HepG2 (cell line): ENCODE data around the gene CUL1. TPM values are rescaled to one million over a fixed set of nuclear protein-coding genes. Genes with fewer than 3 reads are reported as not detected.

ENCODE experiments used
- ATAC-seq: fragments of 200-7000 bp; cut with Tn5 transposase; 3 replicates; pipeline ENCODE4 v1.9.1; 2020; ENCODE audit warnings: mild to moderate bottlenecking, moderate library complexity
- BruUV-seq: library from RNA; stranded (reverse); fragments of 400-500 nt; replicated peaks from 2 replicates; lab custom pipeline; 2021; lab: Mats Ljungman, UMichigan
- CTCF ChIA-PET: fragments of 300-600 bp; formaldehyde crosslinking; extraction: SDS; loops from one replicate; lab custom pipeline; 2021; ENCODE audit warnings: low total read pairs, inconsistent platforms, low intra/inter-chr PET ratio; lab: Yijun Ruan, JAX
- POLR2A ChIA-PET: fragments of 350-600 bp; sonication (Branson Sonifier 250); formaldehyde crosslinking; loops from one replicate; lab custom pipeline; 2020; ENCODE audit warnings: antibody characterized with exemption, inconsistent platforms; lab: Yijun Ruan, JAX
- DNase-seq: peaks from one replicate; pipeline ENCODE4 v3.0.0-alpha.2; 2015; ENCODE audit warnings: low spot score
- FAIRE-seq: peaks from 3 replicates; lab custom pipeline; 2011; peaks lifted over from hg19 to GRCh38; lab: Jason Lieb, UNC
- H2AFZ ChIP-seq: one replicate; pipeline ENCODE4 v1.6.1; 2011; ENCODE audit warnings: low read length, inconsistent platforms
- H3K27ac ChIP-seq: fragments of 300-600 bp; 3 replicates; pipeline ENCODE4 v1.8.0; 2011; ENCODE audit warnings: mixed run types, mild to moderate bottlenecking, mixed read lengths, low read length, inconsistent platforms; ENCODE audit not compliant: insufficient read depth; ENCODE audit errors: extremely low read length
- H3K27me3 ChIP-seq, 2 experiments: fragments of 200-600 bp in 1 of 2; 2 replicates in 1 of 2; 3 replicates in 1 of 2; pipeline versions ENCODE4 v1.6.0 to v1.8.0; 2011; ENCODE audit warnings: low read length in 2 of 2, mild to moderate bottlenecking in 2 of 2, moderate library complexity in 2 of 2, inconsistent platforms in 1 of 2; ENCODE audit not compliant: insufficient read depth in 2 of 2, control insufficient read depth in 1 of 2
- H3K36me3 ChIP-seq, 2 experiments: fragments of 200-600 bp in 1 of 2; replicated peaks in 1 of 2; 2 replicates in 1 of 2; 3 replicates in 1 of 2; pipeline versions ENCODE4 v1.5.1 to v1.8.0; 2011; ENCODE audit warnings: low read length in 2 of 2, inconsistent platforms in 1 of 2; ENCODE audit not compliant: insufficient read depth in 2 of 2, control insufficient read depth in 1 of 2
- H3K4me1 ChIP-seq: 2 replicates; pipeline ENCODE4 v1.5.1; 2012; ENCODE audit warnings: low read length, inconsistent platforms; ENCODE audit not compliant: insufficient read depth
- H3K4me2 ChIP-seq: 2 replicates; pipeline ENCODE4 v1.6.0; 2011; ENCODE audit warnings: low read depth, low read length, inconsistent platforms
- H3K4me3 ChIP-seq, 3 experiments: fragments of 200-600 bp in 1 of 3; sonication (generic), shearing (Covaris generic) in 1 of 3; replicated peaks in 1 of 3; 2 replicates each; pipeline ENCODE4 v1.5.1; 2011 to 2016; ENCODE audit warnings: low read length in 3 of 3, inconsistent platforms in 2 of 3, low read depth in 2 of 3, mild to moderate bottlenecking in 2 of 3, control low read depth in 1 of 3, mixed read lengths in 1 of 3; ENCODE audit not compliant: insufficient read depth in 1 of 3
- H3K79me2 ChIP-seq: one replicate; pipeline ENCODE4 v1.6.1; 2011; ENCODE audit warnings: low read length, inconsistent platforms; ENCODE audit not compliant: insufficient read depth
- H3K9ac ChIP-seq: 2 replicates; pipeline ENCODE4 v1.6.0; 2011; ENCODE audit warnings: mild to moderate bottlenecking, low read depth, low read length, inconsistent platforms; ENCODE audit not compliant: insufficient read depth
- H3K9me3 ChIP-seq: 2 replicates; pipeline ENCODE4 v1.5.1; 2012; ENCODE audit warnings: mild to moderate bottlenecking, low read length
- H4K20me1 ChIP-seq: 2 replicates; pipeline ENCODE4 v1.6.0; 2011; ENCODE audit warnings: inconsistent platforms, mild to moderate bottlenecking, low read length, moderate library complexity; ENCODE audit not compliant: insufficient read depth
- ARNT2 ChIP-seq: sonication (generic); formaldehyde crosslinking; IDR thresholded peaks from 2 replicates; pipeline ENCODE4 v1.8.0; 2022; ENCODE audit warnings: mild to moderate bottlenecking, low read depth, missing genetic modification reagents, moderate library complexity
- DMAP1 ChIP-seq: IDR thresholded peaks from 2 replicates; pipeline ENCODE4 v1.6.1; 2016
- ETV5 ChIP-seq: IDR thresholded peaks from 2 replicates; pipeline ENCODE4 v1.6.1; 2018; ENCODE audit warnings: missing biosample characterization, missing genetic modification reagents, inconsistent platforms, borderline replicate concordance
- FOXA3 ChIP-seq: IDR thresholded peaks from 2 replicates; pipeline ENCODE4 v1.6.1; 2016; ENCODE audit warnings: missing genetic modification reagents, missing compliant biosample characterization
- IRX3 ChIP-seq: sonication (generic); formaldehyde crosslinking; IDR thresholded peaks from 2 replicates; pipeline ENCODE4 v1.8.1; 2023; ENCODE audit warnings: mild to moderate bottlenecking, low read depth, missing genetic modification reagents, borderline replicate concordance
- KAT8 ChIP-seq: IDR thresholded peaks from 2 replicates; pipeline ENCODE4 v1.6.1; 2016; ENCODE audit warnings: missing genetic modification reagents, missing compliant biosample characterization
- NR2F6 ChIP-seq, 2 experiments: IDR thresholded peaks; 2 replicates each; pipeline ENCODE4 v1.6.1; 2016; ENCODE audit warnings: antibody characterized with exemption in 1 of 2, mild to moderate bottlenecking in 1 of 2
- SMAD9 ChIP-seq: sonication (generic); formaldehyde crosslinking; IDR thresholded peaks from 2 replicates; pipeline ENCODE4 v1.5.1; 2020; ENCODE audit warnings: mild to moderate bottlenecking, missing genetic modification reagents
- TCF12 ChIP-seq, 2 experiments: fragments of 450-650 bp in 1 of 2; sonication (generic) in 1 of 2; formaldehyde crosslinking in 1 of 2; IDR thresholded peaks; 2 replicates each; pipeline versions ENCODE4 v1.6.1 to v1.8.0; 2017 to 2022; ENCODE audit warnings: antibody characterized with exemption in 1 of 2, mild to moderate bottlenecking in 1 of 2, missing genetic modification reagents in 1 of 2, moderate library complexity in 1 of 2
- ZFX ChIP-seq: sonication (generic); formaldehyde crosslinking; IDR thresholded peaks from 2 replicates; pipeline ENCODE4 v1.4.0; 2020; ENCODE audit warnings: mild to moderate bottlenecking, low read depth, missing genetic modification reagents, moderate library complexity
- ZNF274 ChIP-seq: sonication (generic); formaldehyde crosslinking; IDR thresholded peaks from 2 replicates; pipeline ENCODE4 v1.5.1; 2020; ENCODE audit warnings: mild to moderate bottlenecking, missing genetic modification reagents
- ZNF280D ChIP-seq: sonication (generic); formaldehyde crosslinking; IDR thresholded peaks from 2 replicates; pipeline ENCODE4 v1.5.1; 2020; ENCODE audit warnings: mild to moderate bottlenecking, missing genetic modification reagents
- ZNF337 ChIP-seq: sonication (generic); formaldehyde crosslinking; IDR thresholded peaks from 2 replicates; pipeline ENCODE4 v1.5.1; 2020; ENCODE audit warnings: missing genetic modification reagents, low read depth, mild to moderate bottlenecking, borderline replicate concordance
- ZNF431 ChIP-seq: sonication (generic); formaldehyde crosslinking; IDR thresholded peaks from 2 replicates; pipeline ENCODE4 v1.9.0; 2022; ENCODE audit warnings: missing genetic modification reagents, low read depth, mild to moderate bottlenecking, borderline replicate concordance
- ZNF605 ChIP-seq: sonication (generic); formaldehyde crosslinking; IDR thresholded peaks from 2 replicates; pipeline ENCODE4 v1.8.0; 2022; ENCODE audit warnings: mild to moderate bottlenecking, missing genetic modification reagents
- WGBS: methylation state at CpG from one replicate; pipeline ENCODE4 v1.1.6; 2017; ENCODE audit warnings: low lambda C conversion rate; 5-methylcytosine and 5-hydroxymethylcytosine counted together
- in situ Hi-C: cut with HindIII; loops from 2 replicates; pipeline ENCODE4 v1.10.0; 2017; ENCODE audit warnings: low pct_unique_long_range_greater_than_20kb; ENCODE audit not compliant: extremely low pct_ligation_motif_present
- intact Hi-C: fragments of 100-400 bp; cut with micrococcal nuclease; formaldehyde crosslinking; loops from one replicate; pipeline ENCODE4 v1.10.0; 2022; ENCODE audit not compliant: unreplicated experiment
- polyA plus RNA-seq, 8 experiments: library from polyadenylated mRNA; depleted of rRNA in 3 of 8; stranded (reverse) in 7 of 8; unstranded in 1 of 8; fragments of >200 nt; fragmentation: Illumina TruSeq in 4 of 8; extraction: Trizol in 4 of 8; gene quantifications; 2 replicates each; pipeline versions ENCODE4 v1.2.1 to v1.2.3, GENCODE V29; 2011 to 2016; ENCODE audit warnings: low read depth in 4 of 8, missing spikeins in 1 of 8, mixed read lengths in 1 of 8; ENCODE audit not compliant: insufficient read depth in 1 of 8
- total RNA-seq, 5 experiments: library from RNA; depleted of rRNA; stranded (reverse); fragments of >200 nt; fragmentation: Illumina TruSeq; extraction: Trizol; gene quantifications; 2 replicates each; pipeline ENCODE4 v1.2.3, GENCODE V29; 2016; ENCODE audit warnings: low read depth in 1 of 5
- TF ChIP-seq, protein P1 (sequence below): sonication (generic); formaldehyde crosslinking; IDR thresholded peaks from 2 replicates; pipeline ENCODE4 v1.5.0; 2020; ENCODE audit warnings: mild to moderate bottlenecking, missing genetic modification reagents

The CUL1 gene
- total and polyA plus RNA-seq, 2 of the 13 experiments (the other 11 are each of a cell fraction or from before 2014, with no cell fraction given), result 30.1 to 45.9 TPM

GRCh38 chr7:148738737-148739535, 40.2 kb downstream of the CUL1 start (continued):
- TF ChIP-seq ARNT2 (CRISPR knock-in tag) (no peak), ZNF280D (CRISPR knock-in tag) (no peak)
- TF ChIP-seq, all 625 proteins: peak for 0

DNA sequence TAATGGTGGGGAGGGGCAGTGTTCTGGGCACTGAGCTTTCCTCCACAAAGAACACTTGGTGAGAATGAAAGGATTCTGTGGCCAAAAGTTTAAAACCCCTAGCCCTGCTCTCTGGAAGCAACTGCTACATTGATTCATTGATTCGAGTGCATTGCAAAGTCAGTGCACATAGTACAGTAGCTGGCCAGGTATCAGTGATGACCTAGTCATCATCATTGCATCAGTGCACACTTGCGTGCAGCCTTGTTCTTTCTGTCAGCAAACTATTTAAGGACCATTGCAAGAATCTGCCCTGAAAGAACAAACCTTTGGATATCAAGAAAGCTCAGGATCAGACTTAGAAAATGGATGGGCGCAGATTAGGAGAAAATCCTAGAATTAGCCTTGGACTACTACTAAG, 47.4 kb downstream of the CUL1 start:
- peaks cover 4% of the 10 kb centered on the region for H3K79me2 ChIP-seq
- H3K36me3 ChIP-seq, result peaks cover 0 to 14% of the 10 kb centered on the region in 2 experiments; a peak in 4 of 5 replicates
- DNase-seq (no peak), FAIRE-seq (no peak), ATAC-seq (no peak)
- no peaks in the 10 kb centered on the region for H3K4me1 ChIP-seq
- H3K4me3 ChIP-seq, result no peak overlapping the region
- no peak overlapping the region for H3K9ac ChIP-seq
- intact Hi-C loops (no loop called here), in situ Hi-C loops (loop anchor here (5.0 kb wide), 1 partner anchor 44 kb away; no protein-coding TSS in a partner anchor)
- WGBS, result 95% methylated on average over 3 of the region's 3 CpGs
- BruUV-seq, result no TSS peak
- H4K20me1 ChIP-seq, result no peaks in the 10 kb centered on the region
- H3K4me2 ChIP-seq, result no peak overlapping the region
- CTCF ChIA-PET, result no interaction called here
- no peaks in the 10 kb centered on the region for H3K9me3 ChIP-seq
- no peak overlapping the region for H2AFZ ChIP-seq
- no peak overlapping the region for H3K27ac ChIP-seq
- no peaks in the 10 kb centered on the region for H3K27me3 ChIP-seq
- POLR2A ChIA-PET, result no interaction called here
- TF ChIP-seq, protein P1, sequence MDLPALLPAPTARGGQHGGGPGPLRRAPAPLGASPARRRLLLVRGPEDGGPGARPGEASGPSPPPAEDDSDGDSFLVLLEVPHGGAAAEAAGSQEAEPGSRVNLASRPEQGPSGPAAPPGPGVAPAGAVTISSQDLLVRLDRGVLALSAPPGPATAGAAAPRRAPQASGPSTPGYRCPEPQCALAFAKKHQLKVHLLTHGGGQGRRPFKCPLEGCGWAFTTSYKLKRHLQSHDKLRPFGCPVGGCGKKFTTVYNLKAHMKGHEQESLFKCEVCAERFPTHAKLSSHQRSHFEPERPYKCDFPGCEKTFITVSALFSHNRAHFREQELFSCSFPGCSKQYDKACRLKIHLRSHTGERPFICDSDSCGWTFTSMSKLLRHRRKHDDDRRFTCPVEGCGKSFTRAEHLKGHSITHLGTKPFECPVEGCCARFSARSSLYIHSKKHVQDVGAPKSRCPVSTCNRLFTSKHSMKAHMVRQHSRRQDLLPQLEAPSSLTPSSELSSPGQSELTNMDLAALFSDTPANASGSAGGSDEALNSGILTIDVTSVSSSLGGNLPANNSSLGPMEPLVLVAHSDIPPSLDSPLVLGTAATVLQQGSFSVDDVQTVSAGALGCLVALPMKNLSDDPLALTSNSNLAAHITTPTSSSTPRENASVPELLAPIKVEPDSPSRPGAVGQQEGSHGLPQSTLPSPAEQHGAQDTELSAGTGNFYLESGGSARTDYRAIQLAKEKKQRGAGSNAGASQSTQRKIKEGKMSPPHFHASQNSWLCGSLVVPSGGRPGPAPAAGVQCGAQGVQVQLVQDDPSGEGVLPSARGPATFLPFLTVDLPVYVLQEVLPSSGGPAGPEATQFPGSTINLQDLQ (CRISPR knock-in tag), result no peak
- no peak for TF ChIP-seq IRX3 (CRISPR knock-in tag)
- TF ChIP-seq FOXA3 (CRISPR knock-in tag), result no peak
- no peak for TF ChIP-seq NR2F6 (IDR thresholded peaks at IDR 0.05)
- no peak for TF ChIP-seq NR2F6 (CRISPR knock-in tag; IDR thresholded peaks at IDR 0.05)
- no peak for TF ChIP-seq KAT8 (CRISPR knock-in tag)
- TF ChIP-seq ETV5, result no peak
- TF ChIP-seq ZNF337 (CRISPR knock-in tag), result no peak
- no peak for TF ChIP-seq ZNF431 (CRISPR knock-in tag)
- TF ChIP-seq ZFX (CRISPR knock-in tag), result no peak
- no peak for TF ChIP-seq DMAP1 (CRISPR knock-in tag)
- no peak for TF ChIP-seq TCF12 (IDR thresholded peaks at IDR 0.05)
- no peak for TF ChIP-seq TCF12 (CRISPR knock-in tag; IDR thresholded peaks at IDR 0.05)
- TF ChIP-seq ZNF274, result no peak
- no peak for TF ChIP-seq SMAD9 (CRISPR knock-in tag)
- TF ChIP-seq ZNF605 (CRISPR knock-in tag), result no peak
